ENCODE results near the gene GIMAP8. TPM values are rescaled to one million over a fixed set of nuclear protein-coding genes. Genes with fewer than 3 reads are reported as not detected.

Gene GIMAP8
- total and polyA plus RNA-seq, 2 of the 8 experiments (the other 6 are each of a cell fraction or from before 2014, with no cell fraction given): not detected

DNA sequence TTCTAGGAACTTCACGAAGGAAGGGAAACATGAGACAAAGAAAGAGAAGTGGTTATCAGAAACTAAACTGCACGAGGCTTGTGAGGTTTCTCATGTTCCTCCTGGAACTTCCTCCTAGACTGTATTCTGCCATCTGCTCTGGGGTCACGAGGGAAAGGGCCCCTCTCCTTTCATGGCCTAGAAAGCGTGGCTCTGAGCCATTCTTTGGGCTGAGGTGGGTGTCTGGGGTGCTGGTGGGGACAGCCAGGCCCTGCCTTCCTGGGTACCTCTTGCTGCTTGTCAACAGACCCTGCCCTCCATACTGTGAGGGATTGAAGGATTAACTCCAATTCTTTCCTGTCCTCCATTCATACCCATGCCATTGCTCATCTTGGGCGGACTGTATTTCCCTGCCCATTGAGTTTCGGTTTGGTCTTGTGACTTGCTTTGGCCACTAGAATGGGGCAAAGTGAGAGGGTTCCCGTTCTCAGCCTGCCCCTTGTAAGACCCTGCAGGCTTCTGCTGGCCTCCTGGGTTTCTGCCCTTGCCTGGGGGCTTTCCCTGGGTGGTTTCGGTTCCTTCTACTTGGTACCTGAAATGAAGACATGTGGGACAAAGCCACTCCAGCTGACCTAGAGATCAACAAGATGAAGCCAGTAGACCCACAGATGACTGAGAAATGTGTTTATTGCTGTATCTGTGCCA, 14.9 kb upstream of the GIMAP8 start (continued):
- TF ChIP-seq KDM5A (IDR thresholded peaks at IDR 0.05; ENCODE audit: low read length) (no peak), NRF1 (IDR thresholded peaks at IDR 0.05; ENCODE audit: low read depth, low read length) (no peak), CHD2 (IDR thresholded peaks at IDR 0.05; ENCODE audit: low read length) (no peak), CREB1 (IDR thresholded peaks at IDR 0.05) (no peak)
- TF ChIP-seq, protein P1, sequence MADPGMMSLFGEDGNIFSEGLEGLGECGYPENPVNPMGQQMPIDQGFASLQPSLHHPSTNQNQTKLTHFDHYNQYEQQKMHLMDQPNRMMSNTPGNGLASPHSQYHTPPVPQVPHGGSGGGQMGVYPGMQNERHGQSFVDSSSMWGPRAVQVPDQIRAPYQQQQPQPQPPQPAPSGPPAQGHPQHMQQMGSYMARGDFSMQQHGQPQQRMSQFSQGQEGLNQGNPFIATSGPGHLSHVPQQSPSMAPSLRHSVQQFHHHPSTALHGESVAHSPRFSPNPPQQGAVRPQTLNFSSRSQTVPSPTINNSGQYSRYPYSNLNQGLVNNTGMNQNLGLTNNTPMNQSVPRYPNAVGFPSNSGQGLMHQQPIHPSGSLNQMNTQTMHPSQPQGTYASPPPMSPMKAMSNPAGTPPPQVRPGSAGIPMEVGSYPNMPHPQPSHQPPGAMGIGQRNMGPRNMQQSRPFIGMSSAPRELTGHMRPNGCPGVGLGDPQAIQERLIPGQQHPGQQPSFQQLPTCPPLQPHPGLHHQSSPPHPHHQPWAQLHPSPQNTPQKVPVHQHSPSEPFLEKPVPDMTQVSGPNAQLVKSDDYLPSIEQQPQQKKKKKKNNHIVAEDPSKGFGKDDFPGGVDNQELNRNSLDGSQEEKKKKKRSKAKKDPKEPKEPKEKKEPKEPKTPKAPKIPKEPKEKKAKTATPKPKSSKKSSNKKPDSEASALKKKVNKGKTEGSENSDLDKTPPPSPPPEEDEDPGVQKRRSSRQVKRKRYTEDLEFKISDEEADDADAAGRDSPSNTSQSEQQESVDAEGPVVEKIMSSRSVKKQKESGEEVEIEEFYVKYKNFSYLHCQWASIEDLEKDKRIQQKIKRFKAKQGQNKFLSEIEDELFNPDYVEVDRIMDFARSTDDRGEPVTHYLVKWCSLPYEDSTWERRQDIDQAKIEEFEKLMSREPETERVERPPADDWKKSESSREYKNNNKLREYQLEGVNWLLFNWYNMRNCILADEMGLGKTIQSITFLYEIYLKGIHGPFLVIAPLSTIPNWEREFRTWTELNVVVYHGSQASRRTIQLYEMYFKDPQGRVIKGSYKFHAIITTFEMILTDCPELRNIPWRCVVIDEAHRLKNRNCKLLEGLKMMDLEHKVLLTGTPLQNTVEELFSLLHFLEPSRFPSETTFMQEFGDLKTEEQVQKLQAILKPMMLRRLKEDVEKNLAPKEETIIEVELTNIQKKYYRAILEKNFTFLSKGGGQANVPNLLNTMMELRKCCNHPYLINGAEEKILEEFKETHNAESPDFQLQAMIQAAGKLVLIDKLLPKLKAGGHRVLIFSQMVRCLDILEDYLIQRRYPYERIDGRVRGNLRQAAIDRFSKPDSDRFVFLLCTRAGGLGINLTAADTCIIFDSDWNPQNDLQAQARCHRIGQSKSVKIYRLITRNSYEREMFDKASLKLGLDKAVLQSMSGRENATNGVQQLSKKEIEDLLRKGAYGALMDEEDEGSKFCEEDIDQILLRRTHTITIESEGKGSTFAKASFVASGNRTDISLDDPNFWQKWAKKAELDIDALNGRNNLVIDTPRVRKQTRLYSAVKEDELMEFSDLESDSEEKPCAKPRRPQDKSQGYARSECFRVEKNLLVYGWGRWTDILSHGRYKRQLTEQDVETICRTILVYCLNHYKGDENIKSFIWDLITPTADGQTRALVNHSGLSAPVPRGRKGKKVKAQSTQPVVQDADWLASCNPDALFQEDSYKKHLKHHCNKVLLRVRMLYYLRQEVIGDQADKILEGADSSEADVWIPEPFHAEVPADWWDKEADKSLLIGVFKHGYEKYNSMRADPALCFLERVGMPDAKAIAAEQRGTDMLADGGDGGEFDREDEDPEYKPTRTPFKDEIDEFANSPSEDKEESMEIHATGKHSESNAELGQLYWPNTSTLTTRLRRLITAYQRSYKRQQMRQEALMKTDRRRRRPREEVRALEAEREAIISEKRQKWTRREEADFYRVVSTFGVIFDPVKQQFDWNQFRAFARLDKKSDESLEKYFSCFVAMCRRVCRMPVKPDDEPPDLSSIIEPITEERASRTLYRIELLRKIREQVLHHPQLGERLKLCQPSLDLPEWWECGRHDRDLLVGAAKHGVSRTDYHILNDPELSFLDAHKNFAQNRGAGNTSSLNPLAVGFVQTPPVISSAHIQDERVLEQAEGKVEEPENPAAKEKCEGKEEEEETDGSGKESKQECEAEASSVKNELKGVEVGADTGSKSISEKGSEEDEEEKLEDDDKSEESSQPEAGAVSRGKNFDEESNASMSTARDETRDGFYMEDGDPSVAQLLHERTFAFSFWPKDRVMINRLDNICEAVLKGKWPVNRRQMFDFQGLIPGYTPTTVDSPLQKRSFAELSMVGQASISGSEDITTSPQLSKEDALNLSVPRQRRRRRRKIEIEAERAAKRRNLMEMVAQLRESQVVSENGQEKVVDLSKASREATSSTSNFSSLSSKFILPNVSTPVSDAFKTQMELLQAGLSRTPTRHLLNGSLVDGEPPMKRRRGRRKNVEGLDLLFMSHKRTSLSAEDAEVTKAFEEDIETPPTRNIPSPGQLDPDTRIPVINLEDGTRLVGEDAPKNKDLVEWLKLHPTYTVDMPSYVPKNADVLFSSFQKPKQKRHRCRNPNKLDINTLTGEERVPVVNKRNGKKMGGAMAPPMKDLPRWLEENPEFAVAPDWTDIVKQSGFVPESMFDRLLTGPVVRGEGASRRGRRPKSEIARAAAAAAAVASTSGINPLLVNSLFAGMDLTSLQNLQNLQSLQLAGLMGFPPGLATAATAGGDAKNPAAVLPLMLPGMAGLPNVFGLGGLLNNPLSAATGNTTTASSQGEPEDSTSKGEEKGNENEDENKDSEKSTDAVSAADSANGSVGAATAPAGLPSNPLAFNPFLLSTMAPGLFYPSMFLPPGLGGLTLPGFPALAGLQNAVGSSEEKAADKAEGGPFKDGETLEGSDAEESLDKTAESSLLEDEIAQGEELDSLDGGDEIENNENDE (IDR thresholded peaks at IDR 0.05; ENCODE audit: insufficient replicate concordance, low read length): no peak
- TF ChIP-seq, protein P2, sequence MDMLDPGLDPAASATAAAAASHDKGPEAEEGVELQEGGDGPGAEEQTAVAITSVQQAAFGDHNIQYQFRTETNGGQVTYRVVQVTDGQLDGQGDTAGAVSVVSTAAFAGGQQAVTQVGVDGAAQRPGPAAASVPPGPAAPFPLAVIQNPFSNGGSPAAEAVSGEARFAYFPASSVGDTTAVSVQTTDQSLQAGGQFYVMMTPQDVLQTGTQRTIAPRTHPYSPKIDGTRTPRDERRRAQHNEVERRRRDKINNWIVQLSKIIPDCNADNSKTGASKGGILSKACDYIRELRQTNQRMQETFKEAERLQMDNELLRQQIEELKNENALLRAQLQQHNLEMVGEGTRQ (IDR thresholded peaks at IDR 0.05; ENCODE audit: low read length): no peak

Measured in H1 (cell line).